PC-9 (cell line): ENCODE data around the gene HIKESHI.
"Not testable (repeated sequence)": the region's sequence is repeated elsewhere in the genome, so short reads cannot be mapped to it uniquely, and the experiment has no call there.

Experiments
- CTCF ChIP-seq: fragments of 200-600 bp; sonication (generic); conservative IDR thresholded peaks from 2 replicates; pipeline ENCODE4 v1.6.1; 2017; ENCODE audit warnings: mixed run types, antibody characterized with exemption, mild to moderate bottlenecking, moderate library complexity
- EZH2 ChIP-seq: fragments of 200-600 bp; sonication (generic); IDR thresholded peaks from 2 replicates; pipeline ENCODE4 v1.8.0; 2017; ENCODE audit warnings: antibody characterized with exemption, low read depth

GRCh38 chr11:86289508-86290280 lies 12.3 kb upstream of the HIKESHI start:
- TF ChIP-seq CTCF, EZH2: not testable (repeated sequence)
